ENCODE data around the gene GNB1. TPM values are rescaled to one million over a fixed set of nuclear protein-coding genes. Genes with fewer than 3 reads are reported as not detected.
A peak's percentile ranks its signal among the peaks of the same experiment; 100 is the strongest.

GNB1 gene
- total RNA-seq, 1 experiment from 2014 or later = 339 TPM

GRCh38 chr1:1874901-1875300, 16.0 kb downstream of the GNB1 start (continued):
- TF ChIP-seq, protein P1, sequence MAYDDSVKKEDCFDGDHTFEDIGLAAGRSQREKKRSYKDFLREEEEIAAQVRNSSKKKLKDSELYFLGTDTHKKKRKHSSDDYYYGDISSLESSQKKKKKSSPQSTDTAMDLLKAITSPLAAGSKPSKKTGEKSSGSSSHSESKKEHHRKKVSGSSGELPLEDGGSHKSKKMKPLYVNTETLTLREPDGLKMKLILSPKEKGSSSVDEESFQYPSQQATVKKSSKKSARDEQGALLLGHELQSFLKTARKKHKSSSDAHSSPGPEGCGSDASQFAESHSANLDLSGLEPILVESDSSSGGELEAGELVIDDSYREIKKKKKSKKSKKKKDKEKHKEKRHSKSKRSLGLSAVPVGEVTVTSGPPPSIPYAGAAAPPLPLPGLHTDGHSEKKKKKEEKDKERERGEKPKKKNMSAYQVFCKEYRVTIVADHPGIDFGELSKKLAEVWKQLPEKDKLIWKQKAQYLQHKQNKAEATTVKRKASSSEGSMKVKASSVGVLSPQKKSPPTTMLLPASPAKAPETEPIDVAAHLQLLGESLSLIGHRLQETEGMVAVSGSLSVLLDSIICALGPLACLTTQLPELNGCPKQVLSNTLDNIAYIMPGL (CRISPR knock-in tag; IDR thresholded peaks at IDR 0.05) = no peak
- TF ChIP-seq, protein P2, sequence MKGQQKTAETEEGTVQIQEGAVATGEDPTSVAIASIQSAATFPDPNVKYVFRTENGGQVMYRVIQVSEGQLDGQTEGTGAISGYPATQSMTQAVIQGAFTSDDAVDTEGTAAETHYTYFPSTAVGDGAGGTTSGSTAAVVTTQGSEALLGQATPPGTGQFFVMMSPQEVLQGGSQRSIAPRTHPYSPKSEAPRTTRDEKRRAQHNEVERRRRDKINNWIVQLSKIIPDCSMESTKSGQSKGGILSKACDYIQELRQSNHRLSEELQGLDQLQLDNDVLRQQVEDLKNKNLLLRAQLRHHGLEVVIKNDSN (CRISPR knock-in tag; IDR thresholded peaks at IDR 0.05) = no peak

- Mint-ChIP-seq H3K36me3 (peaks cover 56% of the 10 kb centered on the region), H3K27me3 (ENCODE audit: low read depth) (no peaks in the 10 kb centered on the region), H3K9me3 (peaks cover 22% of the 10 kb centered on the region), H3K27ac (peak overlapping the region; percentile 65; the same call in 1 of the 2 replicates), H3K4me1 (peaks cover 24% of the 10 kb centered on the region), H3K4me3 (no peak overlapping the region)
- CTCF ChIA-PET = interaction anchor here (1.1 kb wide), 1 partner anchor 14 kb away, joined by 3 read pairs; no protein-coding TSS in a partner anchor
- POLR2A ChIA-PET = interaction anchor here (0.7 kb wide), 1 partner anchor 46 kb away, joined by 4 read pairs; no protein-coding TSS in a partner anchor
- DNase-seq (ENCODE audit: low spot score) (no peak), ATAC-seq (no peak)
- TF ChIP-seq MYBL2 (CRISPR knock-in tag; IDR thresholded peaks at IDR 0.05) (no peak), ZNF423 (CRISPR knock-in tag; IDR thresholded peaks at IDR 0.05) (no peak), ZNF232 (CRISPR knock-in tag; IDR thresholded peaks at IDR 0.05) (no peak), SP1 (CRISPR knock-in tag; conservative IDR thresholded peaks at IDR 0.05) (no peak), GTF2I (CRISPR knock-in tag; conservative IDR thresholded peaks at IDR 0.05) (no peak), ESRRA (CRISPR knock-in tag; IDR thresholded peaks at IDR 0.05; ENCODE audit: borderline replicate concordance) (no peak), KAT7 (CRISPR knock-in tag; IDR thresholded peaks at IDR 0.05; ENCODE audit: borderline replicate concordance) (no peak), TCF7 (CRISPR knock-in tag; IDR thresholded peaks at IDR 0.05; ENCODE audit: low read depth) (no peak), TEAD4 (CRISPR knock-in tag; IDR thresholded peaks at IDR 0.05) (no peak), ATF6 (CRISPR knock-in tag; IDR thresholded peaks at IDR 0.05) (no peak), CREB1 (CRISPR knock-in tag; IDR thresholded peaks at IDR 0.05) (no peak)
- TF ChIP-seq, protein P3, sequence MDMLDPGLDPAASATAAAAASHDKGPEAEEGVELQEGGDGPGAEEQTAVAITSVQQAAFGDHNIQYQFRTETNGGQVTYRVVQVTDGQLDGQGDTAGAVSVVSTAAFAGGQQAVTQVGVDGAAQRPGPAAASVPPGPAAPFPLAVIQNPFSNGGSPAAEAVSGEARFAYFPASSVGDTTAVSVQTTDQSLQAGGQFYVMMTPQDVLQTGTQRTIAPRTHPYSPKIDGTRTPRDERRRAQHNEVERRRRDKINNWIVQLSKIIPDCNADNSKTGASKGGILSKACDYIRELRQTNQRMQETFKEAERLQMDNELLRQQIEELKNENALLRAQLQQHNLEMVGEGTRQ (CRISPR knock-in tag; IDR thresholded peaks at IDR 0.05) = no peak
- TF ChIP-seq, protein P4, sequence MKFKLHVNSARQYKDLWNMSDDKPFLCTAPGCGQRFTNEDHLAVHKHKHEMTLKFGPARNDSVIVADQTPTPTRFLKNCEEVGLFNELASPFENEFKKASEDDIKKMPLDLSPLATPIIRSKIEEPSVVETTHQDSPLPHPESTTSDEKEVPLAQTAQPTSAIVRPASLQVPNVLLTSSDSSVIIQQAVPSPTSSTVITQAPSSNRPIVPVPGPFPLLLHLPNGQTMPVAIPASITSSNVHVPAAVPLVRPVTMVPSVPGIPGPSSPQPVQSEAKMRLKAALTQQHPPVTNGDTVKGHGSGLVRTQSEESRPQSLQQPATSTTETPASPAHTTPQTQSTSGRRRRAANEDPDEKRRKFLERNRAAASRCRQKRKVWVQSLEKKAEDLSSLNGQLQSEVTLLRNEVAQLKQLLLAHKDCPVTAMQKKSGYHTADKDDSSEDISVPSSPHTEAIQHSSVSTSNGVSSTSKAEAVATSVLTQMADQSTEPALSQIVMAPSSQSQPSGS (CRISPR knock-in tag; IDR thresholded peaks at IDR 0.05; ENCODE audit: borderline replicate concordance, low read depth) = no peak
Measured at GRCh38 chr1:1873186-1873585, 17.7 kb downstream of the GNB1 start.

DNA sequence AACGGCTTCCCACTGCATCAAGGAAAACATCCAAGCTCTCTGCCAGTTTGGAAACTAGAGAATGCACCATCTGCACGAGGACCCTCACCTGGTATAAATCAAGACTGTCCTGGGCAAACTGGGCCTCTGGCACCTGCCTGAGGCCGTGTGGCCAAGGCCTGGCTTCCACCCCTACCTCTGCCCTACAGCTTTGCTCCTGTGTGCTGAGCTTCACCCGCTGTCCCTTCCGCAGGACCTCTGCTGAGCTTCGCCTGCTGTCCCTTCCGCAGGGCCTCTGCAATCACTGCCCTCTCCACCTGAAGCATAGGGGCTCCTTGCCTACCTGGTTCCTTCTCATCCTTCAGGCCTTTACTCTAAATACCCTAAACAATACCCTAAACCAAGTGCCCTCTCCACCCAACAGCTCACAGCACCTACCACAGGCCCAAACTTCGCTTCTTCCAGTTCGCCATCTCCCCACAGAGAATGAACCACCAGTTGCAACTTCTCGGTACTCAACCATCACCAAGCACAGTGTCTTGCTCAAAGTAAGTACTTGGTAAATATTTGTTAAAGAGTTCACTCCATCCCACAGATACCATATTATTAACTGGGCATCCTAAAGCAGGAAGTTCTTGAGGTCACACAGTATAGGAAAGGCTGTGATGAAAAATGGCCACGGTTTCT, 18.4 kb downstream of the GNB1 start:
- no peak for DNase-seq (ENCODE audit: low spot score)
- Mint-ChIP-seq H3K27ac (peak overlapping the region; percentile 65), H3K9me3 (peaks cover 22% of the 10 kb centered on the region), H3K36me3 (peaks cover 52% of the 10 kb centered on the region), H3K4me1 (peaks cover 24% of the 10 kb centered on the region), H3K27me3 (ENCODE audit: low read depth) (no peaks in the 10 kb centered on the region), H3K4me3 (no peak overlapping the region)
- ChIA-PET CTCF (interaction anchor here (0.7 to 1.0 kb wide), 2 partner anchors 37 to 84 kb away, joined by 3 to 4 read pairs; no protein-coding TSS in a partner anchor), POLR2A (interaction anchor here (0.7 kb wide), 2 partner anchors 45 to 89 kb away, joined by 3 to 4 read pairs; no protein-coding TSS in a partner anchor)
- TF ChIP-seq, protein P5, sequence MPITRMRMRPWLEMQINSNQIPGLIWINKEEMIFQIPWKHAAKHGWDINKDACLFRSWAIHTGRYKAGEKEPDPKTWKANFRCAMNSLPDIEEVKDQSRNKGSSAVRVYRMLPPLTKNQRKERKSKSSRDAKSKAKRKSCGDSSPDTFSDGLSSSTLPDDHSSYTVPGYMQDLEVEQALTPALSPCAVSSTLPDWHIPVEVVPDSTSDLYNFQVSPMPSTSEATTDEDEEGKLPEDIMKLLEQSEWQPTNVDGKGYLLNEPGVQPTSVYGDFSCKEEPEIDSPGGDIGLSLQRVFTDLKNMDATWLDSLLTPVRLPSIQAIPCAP (CRISPR knock-in tag; IDR thresholded peaks at IDR 0.05) = no peak
- TF ChIP-seq, protein P6, sequence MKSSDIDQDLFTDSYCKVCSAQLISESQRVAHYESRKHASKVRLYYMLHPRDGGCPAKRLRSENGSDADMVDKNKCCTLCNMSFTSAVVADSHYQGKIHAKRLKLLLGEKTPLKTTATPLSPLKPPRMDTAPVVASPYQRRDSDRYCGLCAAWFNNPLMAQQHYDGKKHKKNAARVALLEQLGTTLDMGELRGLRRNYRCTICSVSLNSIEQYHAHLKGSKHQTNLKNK (CRISPR knock-in tag; IDR thresholded peaks at IDR 0.05) = no peak
- TF ChIP-seq ZNF423 (CRISPR knock-in tag; IDR thresholded peaks at IDR 0.05) = no peak
- TF ChIP-seq, protein P1 (CRISPR knock-in tag; IDR thresholded peaks at IDR 0.05) = no peak
- ATAC-seq = no peak

Measured in WTC11 (cell line).